Measurements from ENCODE around the gene TGFBR2. TPM values are rescaled to one million over a fixed set of nuclear protein-coding genes. Genes with fewer than 3 reads are reported as not detected.

Gene TGFBR2
- total and polyA plus RNA-seq, 2 of the 13 experiments (the other 11 are each of a cell fraction or from before 2014, with no cell fraction given) = 82.2 to 187 TPM

- Histone ChIP-seq H3K9ac (ENCODE audit: insufficient read depth, low read depth, low read length) (no peak overlapping the region), H3K27me3 (ENCODE audit: control insufficient read depth in 1 of 2, insufficient read depth in 2 of 2, low read length in 2 of 2) (no peaks in the 10 kb centered on the region), H3K4me1 (ENCODE audit: insufficient read depth, low read length) (peaks cover 100% of the 10 kb centered on the region), H3K36me3 (replicated peaks in 1 of 2; ENCODE audit: control insufficient read depth in 1 of 2, insufficient read depth in 2 of 2, low read length in 2 of 2) (peaks cover 14 to 78% of the 10 kb centered on the region in 2 experiments), H3K79me2 (ENCODE audit: insufficient read depth, low read length) (peaks cover 99% of the 10 kb centered on the region), H3K27ac (ENCODE audit: extremely low read length, insufficient read depth, low read length) (no peak overlapping the region), H3K4me3 (replicated peaks in 1 of 3; ENCODE audit: insufficient read depth in 1 of 3, low read depth in 2 of 3, low read length in 3 of 3) (no peak overlapping the region), H3K4me2 (ENCODE audit: low read depth, low read length) (no peak overlapping the region), H2AFZ (ENCODE audit: low read length) (no peak overlapping the region), H3K9me3 (ENCODE audit: low read length) (no peaks in the 10 kb centered on the region), H4K20me1 (ENCODE audit: insufficient read depth, low read length) (peaks cover 99% of the 10 kb centered on the region)
- in situ Hi-C loops (cut with HindIII; ENCODE audit: extremely low pct_ligation_motif_present, low pct_unique_long_range_greater_than_20kb) = no loop called here
- CTCF ChIA-PET (ENCODE audit: low intra/inter-chr PET ratio, low total read pairs) = no interaction called here
- FAIRE-seq (no peak), ATAC-seq (no peak), DNase-seq (ENCODE audit: low spot score) (no peak)
- WGBS (ENCODE audit: low lambda C conversion rate) = 98% methylated on average over 3 of the region's 3 CpGs
- BruUV-seq (replicated peaks) = no TSS peak
- POLR2A ChIA-PET = no interaction called here
- intact Hi-C loops (cut with micrococcal nuclease; ENCODE audit: unreplicated experiment) = no loop called here
- TF ChIP-seq DBP (CRISPR knock-in tag; IDR thresholded peaks at IDR 0.05; ENCODE audit: not compliant biosample characterization) (no peak), SRF (IDR thresholded peaks at IDR 0.05; ENCODE audit: low read depth, low read length) (peak; percentile 62; the same call in 1 of the 2 replicates), CTCF (CRISPR knock-in tag; IDR thresholded peaks at IDR 0.05) (no peak), POLR2G (IDR thresholded peaks at IDR 0.05; ENCODE audit: low read depth, low read length) (peak; percentile 51), RNF2 (conservative IDR thresholded peaks at IDR 0.05; ENCODE audit: low read depth) (no peak), RBM22 (optimal IDR thresholded peaks at IDR 0.05; ENCODE audit: low read length) (peak; percentile 99), EHMT2 (IDR thresholded peaks at IDR 0.05; ENCODE audit: borderline replicate concordance, low read depth, low read length) (no peak), ARID5B (CRISPR knock-in tag; IDR thresholded peaks at IDR 0.05) (no peak), RAD21 (CRISPR knock-in tag; IDR thresholded peaks at IDR 0.05) (no peak), ZNF136 (CRISPR knock-in tag; IDR thresholded peaks at IDR 0.05; ENCODE audit: low read depth) (no peak), ZFP36L2 (CRISPR knock-in tag; IDR thresholded peaks at IDR 0.05) (no peak), AKNA (CRISPR knock-in tag; IDR thresholded peaks at IDR 0.05; ENCODE audit: borderline replicate concordance) (no peak), GFI1 (CRISPR knock-in tag; IDR thresholded peaks at IDR 0.05; ENCODE audit: borderline replicate concordance) (no peak), ZNF121 (CRISPR knock-in tag; IDR thresholded peaks at IDR 0.05) (no peak)
Measured at GRCh38 chr3:30633718-30634117, 27.3 kb downstream of the TGFBR2 start.

Measured in HepG2 (cell line).